ENCODE data around the gene HOOK1. TPM values are rescaled to one million over a fixed set of nuclear protein-coding genes. Genes with fewer than 3 reads are reported as not detected.

Gene HOOK1
- total and polyA plus RNA-seq, 5 experiments from 2014 or later: 14.3 to 25.2 (median 17.2) TPM

DNA sequence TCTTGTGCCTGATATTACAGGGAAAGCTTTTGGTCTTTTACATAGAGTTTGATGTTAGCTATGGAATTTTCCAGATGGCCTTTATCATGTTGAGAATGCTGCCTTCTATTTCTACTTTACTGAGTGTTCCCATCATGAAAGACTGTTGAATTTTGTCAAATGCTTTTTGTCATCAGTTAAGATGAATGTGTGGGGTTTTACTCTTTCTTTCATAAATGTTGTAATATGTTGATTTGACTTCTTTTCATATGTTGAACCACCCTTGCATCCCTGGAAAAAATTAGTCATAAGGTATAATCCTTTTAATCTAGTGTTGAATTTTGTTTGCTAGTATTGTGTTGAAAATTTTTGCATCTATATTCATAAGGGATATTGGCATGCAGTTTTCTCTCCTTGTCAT lies 16.1 kb upstream of the HOOK1 start:
- POLR2A ChIA-PET: no interaction called here
- Mint-ChIP-seq H3K27me3 (peaks cover 1 to 17% (median 11%) of the 10 kb centered on the region in 5 donors), H3K27ac (no peak overlapping the region), H3K4me1 (no peaks in the 10 kb centered on the region), H3K9me3 (peaks cover under 1 to 21% (median 10%) of the 10 kb centered on the region in 9 donors), H3K36me3 (peaks cover 0 to 4% (median 2%) of the 10 kb centered on the region in 3 donors), H3K4me3 (no peak overlapping the region)
- DNase-seq: no peak
- ATAC-seq: no peak

DNA sequence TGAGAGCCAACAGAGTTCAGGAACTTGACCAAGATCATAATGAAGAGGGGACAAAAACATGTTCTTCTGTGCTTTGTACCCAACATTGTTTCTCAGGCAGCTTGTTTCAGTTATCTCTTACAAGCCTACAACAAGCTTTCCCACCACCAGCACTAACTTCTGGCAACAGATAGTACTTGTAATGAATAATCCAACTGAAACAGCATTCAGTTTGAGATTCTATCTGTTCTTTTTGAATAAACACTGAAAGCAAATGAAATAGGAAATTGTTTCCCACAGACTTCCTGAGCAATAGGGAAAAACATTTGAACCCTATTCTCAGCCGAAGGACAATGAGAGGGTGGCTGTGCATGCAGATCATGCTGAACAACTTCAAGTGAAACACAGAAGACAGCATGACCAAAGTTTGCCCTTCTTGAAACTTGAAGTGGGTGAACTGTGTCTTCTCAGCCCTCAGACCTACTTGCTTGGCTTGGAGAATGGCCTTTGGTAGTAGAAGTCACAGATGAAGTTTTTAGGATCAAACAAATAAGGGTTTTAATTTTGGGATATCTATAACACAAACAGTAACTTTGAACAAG lies 11.2 kb upstream of the HOOK1 start:
- Mint-ChIP-seq H3K4me1 (no peaks in the 10 kb centered on the region), H3K4me3 (no peak overlapping the region), H3K27me3 (peaks cover 1 to 20% (median 13%) of the 10 kb centered on the region in 5 donors), H3K9me3 (peaks cover 0 to 2% (median 0%) of the 10 kb centered on the region in 9 donors), H3K27ac (no peak overlapping the region), H3K36me3 (peaks cover 0 to 2% (median 0%) of the 10 kb centered on the region in 3 donors)
- ATAC-seq (no peak), DNase-seq (no peak)
- POLR2A ChIA-PET: interaction anchor here (1.5 kb wide), 1 partner anchor 11 kb away, joined by 10 read pairs; the partner anchor contains the start of gene HOOK1

DNA sequence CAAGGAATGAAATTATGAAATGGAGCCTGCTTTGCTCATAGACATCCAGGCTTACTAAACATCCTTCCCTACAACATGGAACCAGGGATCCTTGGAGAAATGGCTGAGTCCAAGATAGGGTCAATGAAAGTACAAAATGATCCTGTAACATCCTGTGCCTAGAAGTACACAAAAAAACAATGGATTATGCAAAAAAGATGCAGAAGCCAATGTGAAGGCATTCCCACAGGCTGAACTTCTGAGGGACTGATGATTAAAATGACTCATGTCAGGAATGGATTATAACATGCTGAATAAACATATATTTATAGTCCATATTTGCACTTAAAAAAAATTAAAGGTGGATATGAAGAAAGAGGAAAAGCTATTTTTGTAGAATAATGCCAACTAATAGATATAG lies 10.4 kb upstream of the HOOK1 start:
- Mint-ChIP-seq H3K36me3 (peaks cover 0 to 2% (median 0%) of the 10 kb centered on the region in 3 donors), H3K27ac (no peak overlapping the region), H3K9me3 (peaks cover 0 to 2% (median 0%) of the 10 kb centered on the region in 9 donors), H3K27me3 (peaks cover 1 to 28% (median 17%) of the 10 kb centered on the region in 5 donors), H3K4me3 (no peak overlapping the region), H3K4me1 (no peaks in the 10 kb centered on the region)
- POLR2A ChIA-PET: interaction anchor here (1.5 kb wide), 1 partner anchor 11 kb away, joined by 10 read pairs; the partner anchor contains the start of gene HOOK1
- no peak for ATAC-seq
- no peak for DNase-seq

DNA sequence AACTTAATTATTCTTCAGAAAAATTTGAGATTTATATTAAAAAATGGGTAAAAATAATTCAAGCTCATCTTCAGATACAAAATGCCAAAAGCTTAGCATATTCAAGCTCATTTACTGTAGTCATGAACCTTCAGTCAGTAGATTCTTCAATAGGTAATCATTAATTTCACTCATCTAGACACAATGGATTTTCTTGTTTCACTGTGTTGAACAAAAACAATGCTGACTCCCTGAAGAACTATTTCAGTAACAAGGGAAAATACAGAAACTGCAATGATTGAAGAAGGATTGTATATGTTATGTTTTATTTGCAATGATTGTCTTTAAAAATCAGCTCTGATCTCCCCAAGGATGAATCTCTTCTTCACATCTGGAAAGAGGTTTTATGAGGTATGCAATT lies 9.2 kb upstream of the HOOK1 start:
- POLR2A ChIA-PET: no interaction called here

DNA sequence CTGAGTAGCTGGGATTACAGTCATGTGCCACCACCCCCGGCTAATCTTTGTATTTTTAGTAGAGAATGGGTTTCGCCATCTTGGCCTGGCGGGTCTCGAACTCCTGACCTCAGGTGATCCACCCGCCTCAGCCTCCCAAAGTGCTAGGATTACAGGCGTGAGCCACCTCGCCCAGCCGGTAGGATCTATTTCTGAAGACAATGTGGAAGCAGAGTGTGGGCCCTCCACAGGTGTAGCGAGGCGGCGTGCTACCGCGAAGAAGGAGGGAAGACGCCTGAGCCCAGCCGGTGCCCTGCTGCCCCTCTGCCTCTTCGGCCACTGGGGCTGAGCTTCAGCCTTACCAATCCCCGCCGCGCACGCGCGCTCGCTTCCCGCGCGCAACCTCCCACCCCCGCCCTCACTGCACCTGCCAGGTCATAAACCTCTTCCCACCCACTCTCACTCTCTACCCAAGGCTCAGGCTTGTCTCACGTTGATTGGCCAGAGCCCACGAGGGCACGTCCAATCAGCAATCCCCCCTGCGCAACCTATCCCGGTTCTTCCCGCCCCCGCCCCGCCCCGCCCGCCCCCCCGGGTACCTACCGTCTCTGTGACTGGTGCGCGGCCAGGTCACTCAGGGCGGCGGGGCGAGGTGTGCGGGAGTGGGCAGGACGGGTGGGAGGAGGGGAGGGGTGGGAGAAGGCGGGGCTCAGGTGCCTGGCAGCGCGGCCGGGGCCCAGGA lies 409 bp upstream of the HOOK1 start:
- Mint-ChIP-seq H3K4me1 (peaks cover 5 to 7% (median 6%) of the 10 kb centered on the region in 4 donors), H3K9me3 (no peaks in the 10 kb centered on the region), H3K4me3 (peak overlapping the region in 1 of 10 donors; percentile 86), H3K27me3 (peaks cover 5 to 19% (median 12%) of the 10 kb centered on the region in 5 donors), H3K36me3 (no peaks in the 10 kb centered on the region), H3K27ac (peak overlapping the region in 7 of 10 donors; percentile 72 to 95 (median 86))
- DNase-seq (peak; percentile 77 to 97 (median 90)), ATAC-seq (peak; percentile 93)
- POLR2A ChIA-PET: interaction anchor here (1.0 to 1.6 kb wide), 3 partner anchors 9 to 112 kb away, joined by 3 to 10 read pairs (median 3); partner anchors contain the start of gene CYP2J2

More for the DNA sequence above, 9.2 kb upstream of the HOOK1 start:
- no peak overlapping the region for H3K4me3 Mint-ChIP-seq
- H3K27ac Mint-ChIP-seq: no peak overlapping the region
- H3K9me3 Mint-ChIP-seq: peaks cover 0 to 2% (median 0%) of the 10 kb centered on the region in 9 donors
- ATAC-seq: no peak
- peaks cover 0 to 2% (median 0%) of the 10 kb centered on the region in 3 donors for H3K36me3 Mint-ChIP-seq
- DNase-seq: no peak
- H3K4me1 Mint-ChIP-seq: no peaks in the 10 kb centered on the region
- peaks cover 3 to 38% (median 20%) of the 10 kb centered on the region in 5 donors for H3K27me3 Mint-ChIP-seq

DNA sequence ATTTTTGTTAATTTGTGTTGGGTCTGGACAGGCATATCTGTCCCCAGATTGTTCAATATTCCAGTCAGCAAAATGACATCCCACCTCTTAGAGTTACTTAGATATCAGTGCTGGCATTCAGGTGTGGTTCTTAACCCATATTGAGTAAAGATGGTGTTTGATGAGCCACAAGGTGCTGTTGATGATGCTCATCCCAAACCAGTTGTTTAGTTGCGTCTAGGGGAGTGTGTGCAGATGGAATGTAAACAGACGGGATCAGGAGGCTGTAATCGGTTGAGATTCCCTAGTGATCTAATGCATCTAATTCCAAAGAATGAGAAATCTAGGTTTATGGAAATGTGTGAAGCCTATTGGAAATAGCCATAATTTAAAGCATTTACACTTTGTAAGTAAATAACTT lies 1.1 kb downstream of the HOOK1 start:
- no peaks in the 10 kb centered on the region for H3K9me3 Mint-ChIP-seq
- H3K4me1 Mint-ChIP-seq: peaks cover 5 to 20% (median 16%) of the 10 kb centered on the region in 4 donors
- POLR2A ChIA-PET: no interaction called here
- H3K36me3 Mint-ChIP-seq: no peaks in the 10 kb centered on the region
- H3K27ac Mint-ChIP-seq: no peak overlapping the region
- H3K4me3 Mint-ChIP-seq: no peak overlapping the region
- DNase-seq: no peak
- no peak for ATAC-seq
- peaks cover 3 to 8% (median 6%) of the 10 kb centered on the region in 5 donors for H3K27me3 Mint-ChIP-seq

DNA sequence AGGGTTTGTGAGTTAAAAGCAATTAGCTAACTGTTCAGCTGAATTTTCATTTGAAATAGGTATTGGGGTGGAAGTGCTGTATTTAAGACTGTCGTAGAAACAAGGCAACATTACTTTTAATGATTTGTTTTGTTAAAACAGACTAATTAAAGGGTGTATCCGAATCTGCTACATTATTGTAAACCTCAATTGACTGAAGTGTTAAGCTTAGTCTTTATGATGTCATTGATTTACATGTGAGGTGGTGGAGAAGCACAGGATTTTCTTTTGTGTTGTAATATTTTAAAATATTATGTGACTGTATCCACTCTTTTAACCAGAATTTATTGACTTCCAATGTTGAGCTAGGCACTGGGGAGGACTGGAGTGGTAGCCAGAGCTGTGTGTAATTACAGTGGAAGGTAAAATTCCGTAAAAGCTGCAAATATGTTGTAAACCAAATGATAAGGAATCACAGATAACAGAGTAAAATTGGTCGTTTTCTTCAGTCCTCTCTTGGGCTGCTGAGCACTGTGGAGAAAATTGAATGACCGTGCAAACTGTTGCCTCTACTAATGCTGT lies 1.6 kb downstream of the HOOK1 start:
- Mint-ChIP-seq H3K27ac (no peak overlapping the region), H3K4me3 (no peak overlapping the region), H3K4me1 (peaks cover 5 to 21% (median 16%) of the 10 kb centered on the region in 4 donors), H3K27me3 (peaks cover 0 to 5% (median 3%) of the 10 kb centered on the region in 5 donors), H3K36me3 (no peaks in the 10 kb centered on the region), H3K9me3 (no peaks in the 10 kb centered on the region)
- ATAC-seq (no peak), DNase-seq (no peak)
- POLR2A ChIA-PET: no interaction called here

DNA sequence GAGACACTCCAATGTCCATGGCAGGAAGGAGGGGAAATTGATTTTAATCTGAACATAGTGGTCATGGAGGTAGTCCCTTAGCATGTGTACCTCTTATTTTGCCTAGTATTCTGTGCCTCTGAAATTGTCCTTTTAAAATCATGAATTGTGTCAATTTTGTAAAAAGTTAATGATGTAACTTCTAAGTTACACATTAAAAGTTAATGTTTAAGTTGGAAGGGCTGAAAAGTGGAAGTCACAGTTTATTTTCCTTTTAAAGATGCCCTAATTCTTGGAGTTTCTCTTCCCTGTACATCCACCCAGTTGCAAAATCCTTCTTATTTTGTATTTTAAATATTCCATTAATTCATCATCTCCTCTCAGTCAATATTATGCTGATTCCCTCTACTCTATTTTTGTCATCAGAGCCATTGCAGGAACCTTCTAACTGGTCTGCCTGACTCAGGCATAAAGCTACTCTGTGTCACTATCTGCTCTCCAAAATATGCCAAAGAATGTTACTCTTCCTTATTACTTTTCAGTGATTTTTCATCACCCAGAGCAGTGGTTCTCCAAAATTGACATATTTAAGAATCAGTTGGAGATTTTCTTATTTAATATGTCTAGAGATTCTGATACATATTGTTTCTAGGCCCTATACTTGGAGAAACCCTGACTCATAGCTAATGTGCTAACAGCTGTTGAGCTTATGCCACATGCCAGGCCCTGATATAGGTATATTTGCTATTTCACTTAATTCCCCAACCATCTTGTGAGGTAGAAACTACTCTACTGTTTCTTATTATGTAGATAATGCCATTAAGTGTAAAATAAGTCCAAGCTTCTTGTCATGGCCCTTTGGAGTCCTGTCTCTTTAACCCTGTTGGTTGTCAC lies 5.1 kb downstream of the HOOK1 start:
- POLR2A ChIA-PET: interaction anchor here (0.7 kb wide), 1 partner anchor 593 kb away, joined by 3 read pairs; no protein-coding TSS in a partner anchor
- DNase-seq (no peak), ATAC-seq (no peak)
- H3K4me1 Mint-ChIP-seq: peaks cover 0 to 16% (median 12%) of the 10 kb centered on the region in 4 donors
- no peaks in the 10 kb centered on the region for H3K9me3 Mint-ChIP-seq
- no peak overlapping the region for H3K4me3 Mint-ChIP-seq
- peaks cover 0 to 21% (median 4%) of the 10 kb centered on the region in 3 donors for H3K36me3 Mint-ChIP-seq
- no peaks in the 10 kb centered on the region for H3K27me3 Mint-ChIP-seq
- H3K27ac Mint-ChIP-seq: no peak overlapping the region

DNA sequence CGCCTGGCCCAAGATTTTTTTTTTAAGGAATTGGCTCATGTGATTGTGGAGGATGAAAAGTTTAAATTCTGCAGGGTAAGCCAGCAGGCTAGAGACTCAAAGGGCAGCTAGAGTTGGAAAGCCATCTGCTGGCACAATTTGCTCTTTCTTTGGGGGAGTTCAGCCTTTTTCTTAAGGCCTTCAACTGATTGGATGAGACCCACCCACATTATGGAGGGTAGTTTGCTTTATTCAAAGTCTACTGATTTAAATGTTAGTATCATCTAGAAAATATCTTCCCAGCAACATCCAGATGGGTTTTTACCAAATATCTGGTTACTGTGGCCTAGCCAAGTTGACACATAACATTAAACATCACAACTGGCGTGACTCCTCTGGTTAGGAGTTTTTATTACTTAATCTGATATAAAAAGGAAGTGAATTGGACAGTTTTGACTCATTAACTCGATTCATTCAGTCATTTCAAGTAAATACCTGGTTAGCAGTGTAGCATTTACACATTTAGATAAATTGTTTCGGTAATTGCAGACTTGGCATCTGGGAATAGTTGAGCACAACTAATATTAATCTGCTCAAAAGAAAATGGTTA lies 12.4 kb downstream of the HOOK1 start:
- H3K27me3 Mint-ChIP-seq: no peaks in the 10 kb centered on the region
- H3K9me3 Mint-ChIP-seq: no peaks in the 10 kb centered on the region
- H3K4me1 Mint-ChIP-seq: peaks cover 0 to 2% (median 0%) of the 10 kb centered on the region in 4 donors
- H3K4me3 Mint-ChIP-seq: no peak overlapping the region
- H3K36me3 Mint-ChIP-seq: peaks cover 4 to 57% (median 19%) of the 10 kb centered on the region in 3 donors
- ATAC-seq: no peak
- POLR2A ChIA-PET: no interaction called here
- no peak for DNase-seq
- peak overlapping the region in 1 of 10 donors; percentile 24 for H3K27ac Mint-ChIP-seq

DNA sequence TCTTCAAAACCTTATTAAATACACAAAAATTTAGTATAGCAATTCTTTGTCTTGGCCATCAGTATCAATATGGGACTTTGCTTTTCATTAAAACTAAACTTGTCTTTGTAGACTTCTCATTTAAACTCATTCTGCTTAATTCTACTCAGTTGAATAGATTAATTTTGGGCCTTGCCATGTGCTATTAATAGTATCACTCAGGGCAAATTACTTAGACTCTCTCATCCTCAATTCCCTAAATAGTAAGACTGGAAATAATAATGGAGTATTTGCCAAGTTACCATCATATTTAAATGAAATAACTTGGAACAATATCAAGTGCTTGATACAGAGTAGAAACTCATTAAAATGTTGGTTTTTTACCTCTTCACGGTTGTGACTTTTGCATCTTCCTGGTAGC lies 13.4 kb downstream of the HOOK1 start:
- peak overlapping the region in 1 of 10 donors; percentile 9 for H3K27ac Mint-ChIP-seq

DNA sequence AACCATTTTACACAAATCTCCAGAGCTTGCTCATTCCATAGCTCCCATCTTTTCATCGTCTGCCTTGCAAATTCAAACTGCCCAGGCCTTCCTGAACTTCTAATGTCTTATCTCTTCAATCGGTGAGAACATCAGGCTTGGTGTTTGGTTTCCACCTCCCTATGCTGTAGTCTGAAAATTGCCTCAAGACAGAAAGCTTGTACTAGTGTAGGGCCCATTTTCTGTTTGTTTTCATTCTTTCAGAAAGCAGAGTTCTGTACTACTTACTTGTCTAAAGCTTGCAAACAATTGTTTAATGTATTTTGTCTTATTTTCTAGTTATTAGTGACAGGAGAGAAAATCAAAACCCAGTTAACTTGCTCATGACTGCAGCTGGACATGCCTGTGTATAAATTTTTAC lies 16.8 kb downstream of the HOOK1 start:
- Mint-ChIP-seq H3K27ac (peak overlapping the region in 1 of 10 donors; percentile 6), H3K9me3 (no peaks in the 10 kb centered on the region), H3K4me3 (no peak overlapping the region), H3K27me3 (no peaks in the 10 kb centered on the region), H3K36me3 (peaks cover 8 to 55% (median 24%) of the 10 kb centered on the region in 3 donors), H3K4me1 (peaks cover 0 to 2% (median 0%) of the 10 kb centered on the region in 4 donors)
- DNase-seq: no peak
- no peak for ATAC-seq
- POLR2A ChIA-PET: no interaction called here

More for the DNA sequence above, 13.4 kb downstream of the HOOK1 start:
- no peak for ATAC-seq
- DNase-seq: no peak
- Mint-ChIP-seq H3K27me3 (no peaks in the 10 kb centered on the region), H3K9me3 (no peaks in the 10 kb centered on the region), H3K36me3 (peaks cover 4 to 53% (median 19%) of the 10 kb centered on the region in 3 donors), H3K4me3 (no peak overlapping the region), H3K4me1 (peaks cover 0 to 2% (median 0%) of the 10 kb centered on the region in 4 donors)
- POLR2A ChIA-PET: no interaction called here

DNA sequence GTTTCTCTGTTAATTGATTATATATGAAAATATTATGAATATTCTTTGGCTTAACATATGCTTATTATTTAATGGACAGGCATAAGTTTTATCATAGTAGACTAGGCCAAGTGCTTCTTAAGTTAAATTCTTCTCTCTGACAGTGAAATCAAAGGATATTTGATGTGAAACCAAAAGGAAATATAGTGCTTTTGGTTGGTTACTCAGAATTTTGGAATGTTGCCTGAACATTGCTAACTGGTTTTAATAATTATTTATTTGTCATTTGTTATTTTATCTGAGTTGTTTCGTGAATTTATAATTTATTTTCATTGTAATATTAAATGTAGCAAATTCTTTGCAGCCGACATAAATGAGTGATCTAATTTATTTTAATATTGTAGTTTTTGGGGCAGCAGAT lies 18.3 kb downstream of the HOOK1 start:
- no peak for ATAC-seq
- POLR2A ChIA-PET: no interaction called here
- Mint-ChIP-seq H3K9me3 (no peaks in the 10 kb centered on the region), H3K27ac (no peak overlapping the region), H3K27me3 (no peaks in the 10 kb centered on the region), H3K4me3 (no peak overlapping the region), H3K36me3 (peaks cover 8 to 58% (median 26%) of the 10 kb centered on the region in 3 donors), H3K4me1 (peaks cover 0 to 2% (median 0%) of the 10 kb centered on the region in 4 donors)
- DNase-seq: no peak

All from naive thymus-derived CD8-positive, alpha-beta T cell (primary cell).